HCT116 (cell line): ENCODE results near the gene NAT16.

Experiments
- CTCF ChIP-seq, 3 experiments: fragments of 200-600 bp in 1 of 3; sonication (generic) in 1 of 3; IDR thresholded peaks in 2 of 3; conservative IDR thresholded peaks in 1 of 3; 2 replicates each; pipeline ENCODE4 v1.5.1; 2012 to 2017; ENCODE audit warnings: low read depth in 2 of 3, low read length in 2 of 3, antibody characterized with exemption in 1 of 3, borderline replicate concordance in 1 of 3, control low read depth in 1 of 3, mild to moderate bottlenecking in 1 of 3, mixed read lengths in 1 of 3, mixed run types in 1 of 3, moderate library complexity in 1 of 3; ENCODE audit not compliant: insufficient read depth in 1 of 3
- EZH2 ChIP-seq: fragments of 200-600 bp; sonication (generic); IDR thresholded peaks from 2 replicates; pipeline ENCODE4 v1.6.1; 2017; ENCODE audit warnings: antibody characterized with exemption, mixed run types
- EZH2phosphoT487 ChIP-seq: fragments of 200-600 bp; IDR thresholded peaks from 2 replicates; pipeline ENCODE4 v1.6.1; 2018; ENCODE audit warnings: antibody characterized with exemption, borderline replicate concordance
- JUND ChIP-seq: IDR thresholded peaks from 2 replicates; pipeline ENCODE4 v1.6.1; 2012
- MAX ChIP-seq: IDR thresholded peaks from 2 replicates; pipeline ENCODE4 v1.6.1; 2012
- POLR2A ChIP-seq: IDR thresholded peaks from 2 replicates; pipeline ENCODE4 v1.7.0; 2011; ENCODE audit warnings: borderline replicate concordance; ENCODE audit not compliant: insufficient read depth, insufficient read length; ENCODE audit errors: extremely low read depth
- POLR2AphosphoS5 ChIP-seq: IDR thresholded peaks from 2 replicates; pipeline ENCODE4 v1.6.1; 2011; ENCODE audit warnings: mild to moderate bottlenecking, low read depth, low read length, moderate library complexity
- RAD21 ChIP-seq: IDR thresholded peaks from 2 replicates; pipeline ENCODE4 v1.6.1; 2012; ENCODE audit warnings: low read depth, mild to moderate bottlenecking
- SIN3A ChIP-seq: IDR thresholded peaks from 2 replicates; pipeline ENCODE4 v1.6.1; 2012; ENCODE audit warnings: low read depth
- TCF7L2 ChIP-seq: IDR thresholded peaks from 2 replicates; pipeline ENCODE4 v1.7.0; 2011; ENCODE audit warnings: borderline replicate concordance, inconsistent platforms; ENCODE audit not compliant: insufficient read depth, insufficient read length; ENCODE audit errors: extremely low read depth
- YY1 ChIP-seq: IDR thresholded peaks from 2 replicates; pipeline ENCODE4 v1.6.1; 2011; ENCODE audit warnings: low read length, low read depth, moderate library complexity, mild to moderate bottlenecking; ENCODE audit not compliant: insufficient replicate concordance; ENCODE audit errors: extremely low read depth

- peak; percentile 24 for TF ChIP-seq POLR2A
- TF ChIP-seq CTCF (IDR thresholded peaks at IDR 0.05 in 2 of 3, conservative IDR thresholded peaks at IDR 0.05 in 1 of 3; ENCODE audit: borderline replicate concordance in 1 of 3, insufficient read depth in 1 of 3, low read depth in 2 of 3, low read length in 2 of 3): no peak
- TF ChIP-seq POLR2AphosphoS5: peak; percentile 77
- no peak for TF ChIP-seq SIN3A
- TF ChIP-seq RAD21: no peak
- peak; percentile 70 for TF ChIP-seq YY1
- TF ChIP-seq TCF7L2: peak; percentile 47
- TF ChIP-seq EZH2phosphoT487: no peak
- no peak for TF ChIP-seq EZH2
- no peak for TF ChIP-seq JUND
- TF ChIP-seq MAX: no peak
These were observed 14.8 kb downstream of the NAT16 start, which contains the start of gene VGF for GRCh38 chr7:101165075-101165957.
